Measurements from ENCODE around the gene CYLD. TPM values are rescaled to one million over a fixed set of nuclear protein-coding genes. Genes with fewer than 3 reads are reported as not detected.
A peak's percentile ranks its signal among the peaks of the same experiment; 100 is the strongest.

The CYLD gene
- 10 to 100 TPM; 31.1 to 77.6 (median 50.2) TPM for total RNA-seq

GRCh38 chr16:50741781-50742575 is at the start of gene CYLD:
Gene CYLD (plus strand): TSS chr16:50742086. CDS start chr16:50749699, 7,613 bp downstream.
- Histone ChIP-seq H3K4me3 (peak within 1 kb of the TSS; percentile 95), H3K9me3 (no peaks in the 10 kb centered on the region), H3K36me3 (no peaks in the 10 kb centered on the region), H3K27ac (peak within 1 kb of the TSS; percentile 93), H3K4me1 (peaks cover 33% of the 10 kb centered on the region), H3K27me3 (no peaks in the 10 kb centered on the region)
- no peak for TF ChIP-seq EP300 (IDR thresholded peaks at IDR 0.05)
- TF ChIP-seq POLR2A (IDR thresholded peaks at IDR 0.05), result peak; percentile 62 to 68
- peak in 2 of 3 donors; percentile 35 to 36 for TF ChIP-seq POLR2AphosphoS5 (IDR thresholded peaks at IDR 0.05)
- no peak for TF ChIP-seq CTCF (IDR thresholded peaks at IDR 0.05)
- 0% methylated on average over 6 of the region's 93 CpGs for WGBS
- peak; percentile 100 for DNase-seq (ENCODE audit: low spot score in 2 of 2)

- H3K27ac ChIP-seq, result no peak overlapping the region
- no peaks in the 10 kb centered on the region for H3K27me3 ChIP-seq
- H3K4me1 ChIP-seq, result peaks cover 38% of the 10 kb centered on the region
- 81% methylated on average over 4 of the region's 4 CpGs for WGBS
- TF ChIP-seq POLR2AphosphoS5 (IDR thresholded peaks at IDR 0.05), result no peak
- TF ChIP-seq POLR2A (IDR thresholded peaks at IDR 0.05), result no peak
- no peak for TF ChIP-seq EP300 (IDR thresholded peaks at IDR 0.05)
- no peak for TF ChIP-seq CTCF (IDR thresholded peaks at IDR 0.05)
- H3K9me3 ChIP-seq, result no peaks in the 10 kb centered on the region
- no peak overlapping the region for H3K4me3 ChIP-seq
- no peaks in the 10 kb centered on the region for H3K36me3 ChIP-seq
- DNase-seq (ENCODE audit: low spot score in 2 of 2), result no peak
Measured at GRCh38 chr16:50692644-50692998, 49.3 kb upstream of the CYLD start.

GRCh38 chr16:50692999-50693781 is 48.7 kb upstream of the CYLD start, which contains the start of gene NOD2:
Gene NOD2 (plus strand): TSS chr16:50693606. CDS start chr16:50699496, 5,890 bp downstream.
- TF ChIP-seq EP300 (IDR thresholded peaks at IDR 0.05) (no peak), CTCF (IDR thresholded peaks at IDR 0.05) (no peak), POLR2AphosphoS5 (IDR thresholded peaks at IDR 0.05) (no peak), POLR2A (IDR thresholded peaks at IDR 0.05) (no peak)
- Histone ChIP-seq H3K36me3 (no peaks in the 10 kb centered on the region), H3K27ac (peak within 1 kb of the TSS; percentile 64), H3K4me3 (peak within 1 kb of the TSS; percentile 64), H3K9me3 (no peaks in the 10 kb centered on the region), H3K4me1 (peaks cover 44% of the 10 kb centered on the region), H3K27me3 (no peaks in the 10 kb centered on the region)
- no peak for DNase-seq (ENCODE audit: low spot score in 2 of 2)
- WGBS, result 44% methylated on average over 17 of the region's 56 CpGs

GRCh38 chr16:50694206-50694605 is 47.7 kb upstream of the CYLD start:
- H3K4me1 ChIP-seq, result peaks cover 54% of the 10 kb centered on the region
- no peak for DNase-seq (ENCODE audit: low spot score in 2 of 2)
- H3K27me3 ChIP-seq, result no peaks in the 10 kb centered on the region
- H3K36me3 ChIP-seq, result no peaks in the 10 kb centered on the region
- no peaks in the 10 kb centered on the region for H3K9me3 ChIP-seq
- TF ChIP-seq CTCF (IDR thresholded peaks at IDR 0.05) (no peak), POLR2A (IDR thresholded peaks at IDR 0.05) (no peak), POLR2AphosphoS5 (IDR thresholded peaks at IDR 0.05) (no peak), EP300 (IDR thresholded peaks at IDR 0.05) (no peak)
- H3K4me3 ChIP-seq, result peak overlapping the region; percentile 64
- 100% methylated on average over 2 of the region's 2 CpGs for WGBS
- H3K27ac ChIP-seq, result no peak overlapping the region

Data from suprapubic skin (tissue), 4 donors.